MCF 10A (cell line): ENCODE measurements around the gene LRRC49. TPM values are rescaled to one million over a fixed set of nuclear protein-coding genes. Genes with fewer than 3 reads are reported as not detected.

Experiments
- BruUV-seq: library from RNA; stranded (reverse); fragments of 400-500 nt; replicated peaks from 2 replicates; lab custom pipeline; 2021; lab: Mats Ljungman, UMichigan
- CTCF ChIA-PET: fragments of 300-600 bp; sonication (Branson Sonifier 250); formaldehyde crosslinking; extraction: SDS; loops from one replicate; lab custom pipeline; 2021; ENCODE audit warnings: antibody characterized with exemption, inconsistent platforms; lab: Yijun Ruan, JAX
- POLR2A ChIA-PET: fragments of 300-600, 350-650 bp; sonication (Branson Sonifier 250); formaldehyde crosslinking; extraction: SDS; loops from one replicate; lab custom pipeline; 2020; ENCODE audit warnings: antibody characterized with exemption, inconsistent platforms; lab: Yijun Ruan, JAX
- DNase-seq: peaks from one replicate; pipeline ENCODE4 v3.0.0-alpha.2; 2018; ENCODE audit not compliant: unreplicated experiment
- H3K27ac Mint-ChIP-seq: one replicate; pipeline ENCODE4 v1.8.0; 2022; ENCODE audit warnings: mild to moderate bottlenecking, low read depth, mixed read lengths; ENCODE audit not compliant: unreplicated experiment
- H3K27me3 Mint-ChIP-seq: one replicate; pipeline ENCODE4 v1.8.0; 2022; ENCODE audit warnings: mixed read lengths; ENCODE audit not compliant: insufficient read depth, unreplicated experiment
- H3K36me3 Mint-ChIP-seq: one replicate; pipeline ENCODE4 v1.8.0; 2022; ENCODE audit warnings: mild to moderate bottlenecking, moderate library complexity, mixed read lengths; ENCODE audit not compliant: insufficient read depth, unreplicated experiment
- H3K4me1 Mint-ChIP-seq: one replicate; pipeline ENCODE4 v1.8.0; 2022; ENCODE audit warnings: mixed read lengths; ENCODE audit not compliant: insufficient read depth, unreplicated experiment
- H3K4me3 Mint-ChIP-seq: one replicate; pipeline ENCODE4 v1.8.0; 2022; ENCODE audit warnings: mild to moderate bottlenecking, moderate library complexity, mixed read lengths; ENCODE audit not compliant: unreplicated experiment
- H3K9me3 Mint-ChIP-seq: one replicate; pipeline ENCODE4 v1.8.0; 2022; ENCODE audit warnings: mixed read lengths; ENCODE audit not compliant: unreplicated experiment
- CTCF ChIP-seq: fragments of 200-600 bp; IDR thresholded peaks from one replicate; pipeline ENCODE4 v1.8.0; 2022; ENCODE audit warnings: antibody characterized with exemption, mild to moderate bottlenecking; ENCODE audit not compliant: unreplicated experiment
- intact Hi-C: fragments of 100-400 bp; cut with micrococcal nuclease; formaldehyde crosslinking; loops from 2 replicates; pipeline ENCODE4 v1.14.1; 2022
- total RNA-seq: library from RNA; stranded (reverse); gene quantifications from 2 replicates; pipeline ENCODE4 v1.2.3, GENCODE V29; 2022

Gene LRRC49
- total RNA-seq, 1 experiment from 2014 or later, result 8.4 TPM

DNA sequence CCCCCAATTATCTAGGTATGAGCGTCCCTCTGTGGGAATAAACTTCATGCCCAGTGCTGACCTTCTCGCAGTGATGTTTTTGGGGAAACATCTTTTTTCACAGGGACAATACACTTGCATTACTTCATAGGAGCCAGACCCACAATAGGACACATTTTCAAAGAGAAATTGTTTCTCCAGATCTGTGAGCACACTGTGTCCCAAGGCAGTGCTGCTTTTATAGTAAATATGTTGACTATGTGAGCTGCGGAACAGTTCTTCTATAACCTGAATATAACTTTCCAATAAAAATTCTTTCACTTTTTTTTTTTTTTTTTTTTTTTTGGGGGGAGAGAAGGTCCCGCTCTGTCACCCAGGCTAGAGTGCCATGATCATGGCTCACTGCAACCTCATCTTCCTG is 205.3 kb downstream of the LRRC49 start:
- POLR2A ChIA-PET, result interaction anchor here (1.2 kb wide), 1 partner anchor 54 kb away, joined by 3 read pairs; no protein-coding TSS in a partner anchor
- Mint-ChIP-seq H3K4me3 (no peak overlapping the region), H3K27me3 (no peaks in the 10 kb centered on the region), H3K27ac (no peak overlapping the region), H3K36me3 (no peaks in the 10 kb centered on the region), H3K4me1 (peaks cover 20% of the 10 kb centered on the region), H3K9me3 (no peaks in the 10 kb centered on the region)
- intact Hi-C loops, result no loop called here
- BruUV-seq, result no TSS peak
- no peak for DNase-seq
- TF ChIP-seq CTCF, result no peak
- CTCF ChIA-PET, result interaction anchor here (1.8 kb wide), 1 partner anchor 346 kb away, joined by 4 read pairs; no protein-coding TSS in a partner anchor

- no peak for TF ChIP-seq CTCF
Measured at GRCh38 chr15:71098920-71099319, 206.3 kb downstream of the LRRC49 start.

More at GRCh38 chr15:71098920-71099319, 206.3 kb downstream of the LRRC49 start:
- Mint-ChIP-seq H3K27ac (no peak overlapping the region), H3K9me3 (no peaks in the 10 kb centered on the region), H3K36me3 (no peaks in the 10 kb centered on the region), H3K4me3 (no peak overlapping the region), H3K27me3 (no peaks in the 10 kb centered on the region), H3K4me1 (peaks cover 10% of the 10 kb centered on the region)
- CTCF ChIA-PET, result interaction anchor here (0.8 kb wide), 1 partner anchor 343 kb away, joined by 3 read pairs; no protein-coding TSS in a partner anchor
- no peak for DNase-seq
- no TSS peak for BruUV-seq
- intact Hi-C loops, result no loop called here
- POLR2A ChIA-PET, result interaction anchor here (1.0 kb wide), 1 partner anchor 18 kb away, joined by 4 read pairs; no protein-coding TSS in a partner anchor

Other genes with a start within 250 kb of the LRRC49 start
- 32.6 and 37.0 TPM in 2 replicates for gene UACA, start 129.3 kb upstream of the LRRC49 start, total RNA-seq
- 67.3 and 77.5 TPM in 2 replicates for gene LARP6, start 38.7 kb upstream of the LRRC49 start, total RNA-seq
- 4.0 and 5.7 TPM in 2 replicates for gene THAP10, start 393 bp upstream of the LRRC49 start, total RNA-seq
- 36.3 and 38.2 TPM in 2 replicates for gene THSD4, start 222.6 kb downstream of the LRRC49 start, total RNA-seq